GM12873 (cell line): ENCODE data around the gene CIAO3.

Source experiments
- TF ChIP-seq, protein P1 (sequence below): IDR thresholded peaks from 2 replicates; pipeline ENCODE4 v1.5.1; 2012; ENCODE audit warnings: low read depth, mild to moderate bottlenecking, moderate library complexity, low read length, control low read depth; ENCODE audit not compliant: insufficient read depth; ENCODE audit errors: missing control alignments

Gene CIAO3

DNA sequence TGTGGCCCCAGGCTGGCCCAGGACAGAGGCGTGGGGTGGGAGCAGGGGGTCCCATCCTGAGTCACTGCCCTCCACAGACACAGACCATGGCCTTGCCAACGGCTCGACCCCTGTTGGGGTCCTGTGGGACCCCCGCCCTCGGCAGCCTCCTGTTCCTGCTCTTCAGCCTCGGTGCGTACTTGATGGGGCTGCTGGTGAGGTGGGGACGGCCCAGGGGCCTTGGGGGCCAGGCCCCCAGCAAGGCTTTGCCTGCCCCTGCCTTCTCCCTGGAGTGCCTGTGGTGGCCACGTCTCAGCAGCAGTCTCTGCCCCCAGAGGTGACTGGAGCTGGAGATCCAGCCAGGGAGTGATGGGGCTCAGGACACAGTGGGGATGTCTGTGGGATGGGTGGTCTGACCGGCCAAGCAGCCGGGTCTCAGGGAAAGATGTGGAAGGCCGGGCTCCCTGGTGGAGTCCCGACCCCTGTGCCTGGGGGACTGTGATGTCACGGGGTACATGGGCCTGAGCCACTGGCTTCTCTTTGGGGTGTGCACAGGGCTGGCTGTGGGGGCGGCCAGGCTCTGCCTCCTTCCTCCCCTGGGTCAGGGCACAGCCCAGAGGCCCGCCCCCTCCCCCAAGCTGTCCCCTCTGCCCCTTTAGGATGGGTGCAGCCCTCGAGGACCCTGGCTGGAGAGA lies 21.9 kb upstream of the CIAO3 start:
- TF ChIP-seq, protein P1, sequence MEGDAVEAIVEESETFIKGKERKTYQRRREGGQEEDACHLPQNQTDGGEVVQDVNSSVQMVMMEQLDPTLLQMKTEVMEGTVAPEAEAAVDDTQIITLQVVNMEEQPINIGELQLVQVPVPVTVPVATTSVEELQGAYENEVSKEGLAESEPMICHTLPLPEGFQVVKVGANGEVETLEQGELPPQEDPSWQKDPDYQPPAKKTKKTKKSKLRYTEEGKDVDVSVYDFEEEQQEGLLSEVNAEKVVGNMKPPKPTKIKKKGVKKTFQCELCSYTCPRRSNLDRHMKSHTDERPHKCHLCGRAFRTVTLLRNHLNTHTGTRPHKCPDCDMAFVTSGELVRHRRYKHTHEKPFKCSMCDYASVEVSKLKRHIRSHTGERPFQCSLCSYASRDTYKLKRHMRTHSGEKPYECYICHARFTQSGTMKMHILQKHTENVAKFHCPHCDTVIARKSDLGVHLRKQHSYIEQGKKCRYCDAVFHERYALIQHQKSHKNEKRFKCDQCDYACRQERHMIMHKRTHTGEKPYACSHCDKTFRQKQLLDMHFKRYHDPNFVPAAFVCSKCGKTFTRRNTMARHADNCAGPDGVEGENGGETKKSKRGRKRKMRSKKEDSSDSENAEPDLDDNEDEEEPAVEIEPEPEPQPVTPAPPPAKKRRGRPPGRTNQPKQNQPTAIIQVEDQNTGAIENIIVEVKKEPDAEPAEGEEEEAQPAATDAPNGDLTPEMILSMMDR = no peak

DNA sequence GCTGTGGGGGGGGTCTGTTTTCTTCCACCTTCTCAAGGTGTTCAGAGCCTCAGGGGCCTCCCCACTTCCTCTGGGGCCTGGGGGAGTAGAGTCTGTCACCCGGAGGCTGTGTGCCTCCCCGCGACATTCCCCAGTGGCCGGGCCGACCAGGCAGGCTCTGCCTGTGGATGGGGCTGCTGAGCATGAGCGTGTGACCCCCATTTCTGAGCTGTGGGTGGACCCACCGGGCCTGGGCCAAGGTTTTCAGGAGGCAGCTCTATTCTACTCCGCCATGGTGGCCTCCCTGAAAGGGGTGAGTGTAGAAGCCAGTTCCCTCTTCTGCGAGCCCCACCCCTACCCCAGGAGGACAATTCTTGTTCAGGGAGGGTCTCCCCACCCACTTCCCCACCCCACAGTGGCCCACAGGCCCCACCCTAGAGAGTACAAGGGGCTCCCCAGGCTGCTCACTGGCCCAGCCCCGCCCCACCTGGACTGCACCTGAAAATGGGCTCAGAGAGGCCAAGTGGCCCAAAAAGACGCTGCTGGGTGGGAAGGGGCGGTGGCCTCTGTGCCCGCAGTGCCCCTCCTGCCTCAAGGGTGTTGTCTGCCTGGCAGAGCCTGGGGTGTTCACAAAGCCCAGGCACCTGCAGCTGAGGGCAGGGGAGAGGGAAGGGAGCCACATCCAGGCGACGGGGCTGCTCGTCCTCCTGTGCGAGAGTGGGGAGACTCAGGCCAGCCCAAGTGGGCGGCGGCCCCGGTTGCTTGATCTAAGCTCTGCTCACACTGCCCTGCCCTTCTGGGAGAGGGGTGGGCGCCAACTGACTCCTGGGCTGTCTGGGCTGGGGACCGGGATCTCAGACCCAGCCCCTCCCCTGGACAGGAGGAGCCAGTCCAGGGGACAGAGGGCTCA lies 21.1 kb upstream of the CIAO3 start:
- TF ChIP-seq, protein P1 = no peak

DNA sequence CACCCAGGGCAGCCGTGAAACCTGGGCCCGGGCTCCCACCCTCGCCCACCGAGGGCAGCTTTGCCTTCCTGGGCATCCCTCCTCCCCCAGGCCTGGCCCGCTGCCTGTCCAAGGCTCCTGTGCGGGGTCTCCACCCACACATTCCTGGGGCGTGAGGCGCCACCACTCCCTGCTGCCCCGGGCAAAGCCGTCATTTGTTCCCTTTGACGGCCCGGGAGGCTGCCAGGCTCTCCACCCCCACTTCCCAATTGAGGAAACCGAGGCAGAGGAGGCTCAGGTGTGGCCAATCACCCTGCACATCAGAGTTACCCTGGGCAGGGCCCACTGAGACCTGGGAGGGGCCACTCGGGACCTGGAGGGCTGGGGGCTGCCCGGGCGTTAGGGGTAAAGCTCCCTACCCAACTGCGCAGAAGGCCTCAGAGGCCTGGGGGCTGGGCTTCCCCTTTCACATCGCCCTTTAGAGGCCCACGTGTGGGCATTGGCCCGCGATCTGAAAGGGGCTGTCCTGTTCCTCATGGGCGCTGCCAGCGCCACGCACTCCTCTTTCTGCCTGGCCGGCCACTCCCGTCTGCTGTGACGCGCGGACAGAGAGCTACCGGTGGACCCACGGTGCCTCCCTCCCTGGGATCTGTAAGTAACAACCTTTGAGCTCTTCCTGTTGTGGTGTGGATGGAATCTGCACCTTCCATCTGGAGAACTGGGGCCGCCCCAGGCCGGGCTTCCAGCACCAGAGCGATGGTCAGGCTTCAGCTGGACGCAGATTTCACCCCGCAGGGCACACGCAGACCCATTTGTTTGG lies 19.9 kb upstream of the CIAO3 start, which contains the start of gene MSLN:
TSS of gene MSLN (plus strand) at position 190 of the 799 bp plus-strand sequence. CDS start 1,947 bp downstream, outside the sequence.
- TF ChIP-seq, protein P1 = no peak

DNA sequence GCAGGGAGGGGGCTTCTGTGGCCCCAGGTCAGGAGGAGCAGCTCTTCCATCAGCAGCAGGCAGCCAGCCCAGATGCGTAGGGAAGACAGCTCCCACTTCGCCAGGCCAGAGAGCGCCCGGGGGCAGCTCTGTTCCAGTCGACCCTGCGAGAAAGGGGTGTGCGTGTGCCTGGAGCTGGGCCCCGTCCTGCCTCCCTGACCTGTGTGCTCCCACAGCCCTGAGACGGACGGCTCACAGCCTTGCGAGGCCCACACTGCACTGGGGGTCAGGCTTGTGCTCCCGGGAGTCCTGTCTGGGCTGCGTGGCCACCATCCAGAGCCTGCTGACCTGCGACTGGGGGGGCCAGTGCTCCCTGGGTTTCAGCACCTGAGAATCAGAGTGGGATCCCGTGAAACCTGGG lies 19.3 kb upstream of the CIAO3 start:
- TF ChIP-seq, protein P1 = no peak

DNA sequence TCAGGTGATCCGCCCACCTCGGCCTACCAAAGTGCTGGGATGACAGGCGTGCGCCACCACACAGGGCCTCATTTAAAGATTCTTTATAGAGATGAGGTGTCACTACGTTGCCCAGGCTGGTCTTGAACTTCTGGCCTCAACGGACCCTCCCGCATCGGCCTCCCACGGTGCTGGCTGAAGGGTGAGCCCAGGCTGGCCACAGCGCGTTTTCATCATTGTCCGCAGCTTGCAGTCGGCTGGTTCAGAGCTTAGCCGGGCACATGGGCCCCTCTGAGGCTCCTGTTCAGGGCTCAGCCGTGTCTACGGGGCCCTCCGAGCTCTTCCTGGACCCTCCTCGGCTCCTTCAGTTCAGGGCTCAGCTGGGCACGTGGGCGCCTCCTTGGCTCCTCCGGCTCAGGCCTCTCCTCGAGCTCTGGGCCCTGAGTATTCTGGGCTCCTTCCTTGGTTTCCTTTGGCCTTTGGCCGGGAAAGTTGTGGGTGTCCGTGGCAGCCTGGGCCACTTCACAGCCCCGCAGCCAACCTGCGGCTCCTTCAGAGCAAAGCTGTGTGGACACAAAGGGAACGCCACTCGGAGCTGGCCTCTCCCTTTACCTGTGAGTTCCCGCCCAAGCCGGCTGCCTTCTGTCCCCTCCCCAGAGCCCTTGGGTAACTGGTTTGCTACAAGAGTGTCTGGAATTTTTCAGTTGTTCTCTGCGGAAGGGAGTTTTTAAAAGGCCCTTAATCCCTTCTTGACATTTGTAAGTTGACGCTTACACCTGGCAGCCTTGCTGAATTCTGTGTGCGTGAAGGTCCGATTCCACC lies 18.5 kb upstream of the CIAO3 start:
- TF ChIP-seq, protein P1 = no peak

DNA sequence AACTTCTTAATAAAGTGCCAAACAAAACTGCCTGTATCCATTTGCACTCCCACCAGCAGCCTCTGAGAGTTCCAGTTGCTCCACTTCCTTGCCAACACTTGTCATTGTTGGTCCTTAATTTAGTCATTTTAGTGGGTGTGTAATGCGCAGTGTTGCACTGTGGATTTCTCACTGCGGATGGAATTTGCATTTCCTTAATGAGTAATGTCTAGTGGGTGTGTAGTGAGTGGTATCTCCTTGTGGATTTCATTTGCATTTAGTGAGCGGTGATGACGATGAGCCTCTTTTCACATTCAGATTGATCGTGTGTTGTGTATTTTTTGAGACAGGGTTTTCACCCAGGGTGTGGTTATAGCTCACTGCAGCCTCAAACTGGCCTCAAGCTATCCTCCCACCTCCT lies 15.6 kb upstream of the CIAO3 start:
- TF ChIP-seq, protein P1 = no peak
